HPDE6-E6E7 (cell line): ENCODE results near the gene ISLR2.
"Not testable (repeated sequence)": the region's sequence is repeated elsewhere in the genome, so short reads cannot be mapped to it uniquely, and the experiment has no call there.

Experiments used
- DNase-seq: peaks from one replicate; pipeline ENCODE4 v3.0.0; 2011; ENCODE audit warnings: missing footprints; ENCODE audit errors: extremely low spot score

ISLR2 gene

GRCh38 chr15:74130155-74130848 is at the start of gene ISLR2:
TSS of gene ISLR2 (plus strand) at chr15:74130586. CDS start at chr15:74132755, 2,169 bp downstream.
- no peak for DNase-seq

GRCh38 chr15:74082450-74082849 is 47.9 kb upstream of the ISLR2 start, which contains the start of gene GOLGA6A:
TSS of gene GOLGA6A (minus strand) at chr15:74082550. CDS start at chr15:74082509, 41 bp downstream.
- not testable (repeated sequence) for DNase-seq

- DNase-seq: not testable (repeated sequence)
Measured at GRCh38 chr15:74094567-74094966, 35.8 kb upstream of the ISLR2 start.

- not testable (repeated sequence) for DNase-seq
Measured at GRCh38 chr15:74095610-74096009, 34.8 kb upstream of the ISLR2 start.

- DNase-seq: not testable (repeated sequence)
Measured at GRCh38 chr15:74096753-74097474, 33.5 kb upstream of the ISLR2 start.

- peak; percentile 70 for DNase-seq
Measured at GRCh38 chr15:74099963-74100733, 30.2 kb upstream of the ISLR2 start.

GRCh38 chr15:74108111-74108510 is 22.3 kb upstream of the ISLR2 start:
- no peak for DNase-seq

- not testable (repeated sequence) for DNase-seq
Measured at GRCh38 chr15:74108611-74109010, 21.8 kb upstream of the ISLR2 start.

GRCh38 chr15:74109713-74110112 is 20.7 kb upstream of the ISLR2 start:
- DNase-seq: no peak

GRCh38 chr15:74120426-74120825 is 10.0 kb upstream of the ISLR2 start:
- DNase-seq: no peak

- DNase-seq: no peak
Measured at GRCh38 chr15:74121039-74121438, 9.3 kb upstream of the ISLR2 start.

- no peak for DNase-seq
Measured at GRCh38 chr15:74121858-74122257, 8.5 kb upstream of the ISLR2 start.

GRCh38 chr15:74122403-74123130 is 7.8 kb upstream of the ISLR2 start:
- no peak for DNase-seq

GRCh38 chr15:74123131-74123429 is 7.3 kb upstream of the ISLR2 start:
- no peak for DNase-seq

GRCh38 chr15:74123658-74124057 is 6.7 kb upstream of the ISLR2 start:
- DNase-seq: no peak

- no peak for DNase-seq
Measured at GRCh38 chr15:74124196-74124595, 6.2 kb upstream of the ISLR2 start.

GRCh38 chr15:74124759-74125158 is 5.6 kb upstream of the ISLR2 start:
- no peak for DNase-seq

- DNase-seq: peak; percentile 67
Measured at GRCh38 chr15:74127255-74127953, 3.0 kb upstream of the ISLR2 start.

- no peak for DNase-seq
Measured at GRCh38 chr15:74127954-74128784, 2.2 kb upstream of the ISLR2 start.
